NCI-H82 (cell line): Measurements from ENCODE around the gene INPP5D.
"Not testable (repeated sequence)": the region's sequence is repeated elsewhere in the genome, so short reads cannot be mapped to it uniquely, and the experiment has no call there.

Source experiments
- DNase-seq: peaks from one replicate; lab custom pipeline; 2025; lab: John Stamatoyannopoulos, UW

The INPP5D gene

DNA sequence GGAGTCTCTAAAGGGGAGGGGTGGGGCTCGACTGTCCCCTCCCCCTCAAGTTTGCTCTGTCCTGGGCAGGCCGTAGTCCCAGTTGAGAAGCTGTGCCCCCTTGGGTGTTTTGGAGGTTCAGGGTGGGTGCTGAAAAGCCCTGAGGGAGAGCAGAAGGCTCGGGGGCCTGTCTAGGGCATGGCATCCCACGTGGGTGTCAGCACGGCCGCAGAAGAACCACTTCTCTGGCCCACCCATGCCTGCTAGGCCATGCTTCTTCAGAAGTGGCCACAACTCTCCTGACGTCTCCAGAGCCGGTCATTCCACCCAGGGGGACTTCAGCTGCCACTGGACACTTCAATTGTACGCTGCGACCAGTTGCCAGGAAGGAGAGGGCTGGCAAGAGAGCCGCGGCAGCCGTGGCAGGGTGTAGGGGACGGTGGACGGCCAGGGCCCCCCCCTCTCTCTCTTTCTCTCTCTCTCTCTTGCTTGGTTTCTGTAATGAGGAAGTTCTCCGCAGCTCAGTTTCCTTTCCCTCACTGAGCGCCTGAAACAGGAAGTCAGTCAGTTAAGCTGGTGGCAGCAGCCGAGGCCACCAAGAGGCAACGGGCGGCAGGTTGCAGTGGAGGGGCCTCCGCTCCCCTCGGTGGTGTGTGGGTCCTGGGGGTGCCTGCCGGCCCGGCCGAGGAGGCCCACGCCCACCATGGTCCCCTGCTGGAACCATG lies at the start of gene INPP5D:
Gene INPP5D (plus strand): TSS at position 546 of the 704 bp plus-strand sequence. CDS start 137 bp downstream, at position 683.
- DNase-seq = no peak

DNA sequence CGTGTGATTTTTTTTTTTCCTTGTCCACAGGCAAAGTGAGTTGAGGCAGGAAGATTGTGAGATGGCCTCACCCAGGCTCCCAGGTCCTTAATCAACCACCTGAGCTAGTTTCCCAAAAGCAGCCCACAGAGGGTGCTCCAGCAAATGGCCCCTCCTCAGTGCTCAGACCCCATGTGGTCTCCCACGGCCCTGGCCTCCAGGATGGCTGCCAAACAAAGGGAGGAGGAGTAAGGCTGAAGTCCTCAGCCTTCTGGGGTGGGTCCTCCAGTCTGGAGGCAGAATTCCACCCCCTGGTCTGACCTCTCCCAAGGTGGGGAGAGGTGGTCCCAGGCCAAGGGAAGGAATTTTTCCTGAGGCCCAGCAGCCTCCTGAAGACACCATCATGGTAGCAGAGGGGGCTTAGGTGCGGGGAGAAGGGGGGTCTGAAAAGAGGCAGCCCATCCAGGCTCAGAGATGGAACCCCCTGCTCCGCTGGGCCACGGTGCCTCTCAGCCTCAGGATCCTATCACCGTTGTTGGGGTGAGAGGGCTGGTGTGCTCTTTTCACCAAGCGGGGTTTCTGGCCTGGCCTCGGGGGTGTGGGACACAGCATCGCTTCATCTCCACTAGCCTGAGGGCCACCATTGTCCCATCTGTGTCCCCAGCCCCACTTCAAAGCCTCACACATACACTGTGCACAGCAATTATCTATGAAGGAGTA lies 49.4 kb upstream of the INPP5D start:
- no peak for DNase-seq

DNA sequence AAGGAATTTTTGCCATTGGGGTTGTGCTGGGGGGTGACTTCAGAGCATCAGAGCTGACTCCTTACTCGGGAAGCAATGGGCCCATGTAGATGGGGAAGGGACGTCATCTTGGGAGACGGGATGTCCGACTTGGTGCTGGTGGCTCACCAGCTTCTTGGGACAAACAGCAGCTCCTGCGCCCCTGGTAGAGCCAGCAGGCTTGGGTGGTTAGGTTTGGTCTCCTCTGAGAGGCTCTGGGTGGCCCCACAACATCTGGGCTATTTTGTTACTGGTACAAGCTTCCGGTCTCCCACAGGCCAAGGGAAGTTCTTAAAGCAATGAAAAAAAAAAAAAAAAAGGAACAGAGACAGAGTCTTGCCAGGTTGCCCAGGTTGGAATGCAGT lies 48.9 kb upstream of the INPP5D start:
- no peak for DNase-seq

DNA sequence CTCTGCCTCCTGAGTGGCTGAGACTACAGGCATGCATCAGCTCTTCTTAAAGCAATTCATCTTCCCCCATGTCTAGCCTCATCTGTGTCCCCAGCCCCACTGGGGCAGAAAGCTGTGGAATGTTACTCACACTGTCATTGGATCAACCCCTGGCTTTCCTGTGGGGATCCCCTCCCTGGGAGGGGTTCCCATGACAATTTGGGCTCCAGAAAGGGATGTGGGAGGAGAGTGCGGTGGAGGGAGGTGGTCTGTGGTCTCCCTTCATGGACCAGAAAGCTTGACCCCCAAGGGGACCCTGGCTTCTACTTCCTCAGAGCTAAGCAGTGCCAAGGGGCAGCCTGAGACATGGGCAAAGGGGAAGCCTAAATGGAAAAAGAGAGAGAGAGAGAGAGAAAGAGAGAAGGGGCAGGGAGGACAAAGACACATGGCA lies 48.4 kb upstream of the INPP5D start:
- no peak for DNase-seq

DNA sequence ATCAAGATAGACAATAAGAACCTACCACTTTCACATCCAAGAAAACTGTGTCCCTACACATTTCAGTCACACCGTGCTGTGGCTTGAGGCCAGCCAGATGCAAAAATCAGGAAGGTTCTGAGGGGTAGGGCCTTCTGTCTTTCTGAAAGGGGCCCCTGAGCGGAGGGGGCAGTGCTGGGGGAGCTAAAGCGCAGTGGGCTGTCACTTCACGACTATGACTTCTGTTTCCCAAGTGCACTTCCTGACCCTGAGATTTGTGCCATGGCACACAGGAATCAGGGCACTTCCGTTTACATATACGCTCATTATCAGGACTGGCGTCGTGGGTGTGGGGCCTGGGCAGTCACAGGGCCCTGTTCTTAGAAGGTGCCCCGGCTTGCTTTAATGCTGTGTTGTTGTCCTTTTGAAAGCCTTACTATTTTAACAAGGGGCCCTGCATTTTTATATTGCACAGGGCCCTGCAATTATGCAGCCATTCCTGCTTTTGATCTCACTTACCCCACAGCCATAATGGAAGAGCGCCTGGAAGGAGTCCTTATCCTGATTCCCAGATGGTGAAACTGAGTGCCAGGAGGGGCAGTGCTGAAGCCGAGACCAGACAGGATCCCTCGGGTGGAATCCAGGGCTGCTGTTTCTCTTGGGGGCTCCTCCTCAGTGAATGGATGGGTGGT lies 47.7 kb upstream of the INPP5D start:
- DNase-seq = no peak

DNA sequence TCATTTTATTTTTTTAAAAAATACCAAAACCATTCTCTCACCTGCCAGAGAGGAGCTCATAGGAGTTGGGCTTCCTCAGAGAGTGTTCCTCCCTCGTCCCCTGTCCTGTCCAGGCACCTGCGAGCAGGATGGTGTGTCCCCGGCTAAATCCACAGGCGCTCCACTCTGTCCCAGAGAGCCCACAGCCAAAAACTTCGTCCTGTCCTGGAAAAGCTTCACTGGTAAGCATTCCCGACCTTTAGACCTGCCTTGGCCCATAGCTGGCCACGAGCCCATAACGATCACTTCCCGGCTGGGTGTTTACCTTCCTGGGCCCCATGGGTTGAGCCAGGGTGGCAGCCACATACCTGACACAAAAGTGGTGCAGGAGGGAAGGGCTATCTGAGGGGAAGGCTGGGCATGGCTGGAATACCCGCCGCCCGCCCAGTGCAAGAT lies 47.1 kb upstream of the INPP5D start, which contains the start of gene NGEF:
Gene NGEF (minus strand): TSS at position 230 of the 435 bp plus-strand sequence. CDS start 38,366 bp downstream, outside the sequence.
- no peak for DNase-seq

DNA sequence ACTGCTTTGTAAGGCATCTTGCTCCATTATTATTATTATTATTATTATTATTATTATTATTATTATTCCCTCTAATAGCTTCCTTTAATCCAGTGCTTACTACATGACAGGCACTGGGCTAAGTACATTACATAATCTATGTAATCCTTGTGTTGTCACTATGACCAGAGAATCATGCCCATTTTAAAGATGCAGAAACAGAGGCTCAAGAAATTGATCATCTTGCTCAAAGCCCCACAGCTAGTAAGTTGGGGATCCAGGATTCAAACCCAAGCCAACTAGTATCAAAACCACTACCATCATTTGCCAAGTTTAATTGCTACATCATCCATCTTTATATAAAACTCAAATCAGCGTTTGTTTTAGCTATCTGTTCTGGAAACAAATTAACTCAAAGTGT lies 46.5 kb upstream of the INPP5D start:
- DNase-seq = no peak

DNA sequence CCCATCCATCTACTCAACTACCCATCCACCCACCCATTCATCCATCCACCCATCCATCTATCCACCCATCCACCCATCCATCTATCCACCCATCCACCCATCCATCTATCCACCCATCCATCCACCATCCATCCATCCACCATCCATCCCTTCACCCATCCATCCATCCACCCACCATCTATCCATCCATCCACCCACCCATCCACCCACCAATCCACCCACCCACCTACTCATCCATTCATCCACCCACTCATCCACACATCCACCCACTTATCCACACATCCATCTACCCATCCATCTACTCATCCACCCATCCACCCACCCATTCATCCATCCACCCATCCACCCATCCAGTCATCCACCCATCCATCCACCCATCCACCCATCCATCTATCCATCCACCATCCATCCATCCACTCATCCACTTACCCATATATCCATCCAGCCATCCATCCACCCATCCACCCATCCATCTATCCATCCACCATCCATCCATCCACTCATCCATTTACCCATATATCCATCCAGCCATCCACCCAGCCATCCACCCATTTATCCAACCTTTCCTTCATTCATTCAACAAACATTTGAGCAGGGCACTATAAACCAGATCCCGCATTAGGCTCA lies 45.0 kb upstream of the INPP5D start:
- DNase-seq = no peak

DNA sequence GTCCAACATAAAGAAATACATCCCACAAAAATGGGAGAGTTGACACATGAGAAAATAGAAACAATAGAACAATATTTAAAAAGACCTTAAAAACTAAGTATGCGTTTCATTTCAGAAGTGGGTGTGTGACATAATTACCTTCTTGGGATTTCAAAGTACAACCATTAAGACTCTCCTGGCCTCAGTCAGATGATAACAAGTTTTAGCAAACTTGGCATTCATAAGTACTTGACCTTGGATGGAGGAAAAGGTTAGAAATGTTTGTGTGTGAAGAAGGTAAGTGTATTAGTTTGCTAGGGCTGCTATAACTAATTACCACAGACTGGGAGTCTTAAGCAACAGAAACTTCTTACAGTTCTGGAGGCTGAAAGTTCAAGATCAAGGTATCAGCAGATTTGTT lies 42.2 kb upstream of the INPP5D start:
- no peak for DNase-seq

DNA sequence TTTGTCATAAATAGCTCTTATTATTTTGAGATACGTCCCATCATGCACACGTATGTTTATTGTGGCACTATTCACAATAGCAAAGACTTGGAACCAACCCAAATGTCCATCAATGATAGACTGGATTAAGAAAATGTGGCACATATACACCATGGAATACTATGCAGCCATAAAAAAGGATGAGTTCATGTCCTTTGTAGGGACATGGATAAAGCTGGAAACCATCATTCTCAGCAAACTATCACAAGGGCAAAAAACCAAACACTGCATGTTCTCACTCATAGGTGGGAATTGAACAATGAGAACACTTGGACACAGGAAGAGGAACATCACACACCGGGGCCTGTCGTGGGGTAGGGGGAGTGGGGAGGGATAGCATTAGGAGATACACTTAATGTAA lies 40.5 kb upstream of the INPP5D start:
- not testable (repeated sequence) for DNase-seq

DNA sequence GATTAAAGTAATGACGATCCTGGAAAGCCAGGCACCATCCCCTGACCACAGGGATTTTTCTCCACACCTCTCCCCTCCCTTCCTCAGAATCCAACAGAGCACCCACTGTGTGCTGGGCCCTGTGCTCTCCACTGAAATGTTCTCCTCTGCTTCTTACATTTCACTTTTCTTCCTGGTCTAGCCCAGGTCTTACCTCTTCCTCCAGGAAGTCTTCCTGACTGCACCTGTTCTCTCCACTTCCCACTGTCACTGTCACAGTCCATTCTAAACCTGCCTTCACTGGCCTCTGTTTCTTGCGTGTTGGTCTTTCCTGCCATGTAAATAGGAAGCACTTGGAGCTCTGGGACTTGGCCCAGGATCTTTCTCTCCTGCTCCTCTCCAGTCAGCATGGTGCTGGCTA lies 39.7 kb upstream of the INPP5D start:
- DNase-seq = no peak

DNA sequence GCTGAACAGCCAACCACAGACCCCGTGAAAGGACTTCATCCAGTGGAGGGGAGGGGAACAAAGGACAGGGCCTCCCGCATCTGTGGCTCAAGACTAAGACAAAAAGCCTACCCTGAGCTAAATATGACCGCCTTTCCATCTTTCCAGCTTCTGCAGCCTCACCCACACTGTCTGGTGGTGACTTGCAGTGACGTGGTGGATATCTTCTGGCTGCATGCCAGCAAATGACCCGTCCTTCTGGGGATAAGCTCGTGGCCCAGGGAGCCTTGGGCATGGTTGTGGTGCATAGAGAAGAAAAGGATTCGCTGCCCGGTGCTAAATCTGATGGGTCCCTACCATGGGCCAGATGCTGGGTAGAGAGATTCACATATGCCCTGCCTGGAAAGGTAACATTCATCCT lies 38.4 kb upstream of the INPP5D start:
- no peak for DNase-seq

DNA sequence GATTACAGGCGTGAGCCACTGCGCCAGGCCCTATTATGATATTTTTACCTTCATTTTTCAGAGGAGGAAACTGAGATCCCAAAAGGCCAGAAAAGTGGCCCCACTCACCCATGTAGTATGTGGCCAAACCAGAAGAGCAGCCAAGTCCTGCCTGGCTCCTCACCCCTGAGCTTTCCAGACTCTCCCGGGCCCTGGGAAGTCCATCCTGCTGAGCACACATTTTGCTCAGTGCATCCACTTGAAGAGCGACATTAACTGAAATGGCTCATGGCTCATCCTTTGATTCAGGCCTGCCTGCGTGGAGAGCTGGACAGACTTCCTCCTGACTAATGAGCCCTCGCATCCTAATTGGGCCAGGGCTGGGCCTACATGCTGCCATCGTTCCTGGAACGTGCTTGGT lies 37.6 kb upstream of the INPP5D start:
- no peak for DNase-seq

DNA sequence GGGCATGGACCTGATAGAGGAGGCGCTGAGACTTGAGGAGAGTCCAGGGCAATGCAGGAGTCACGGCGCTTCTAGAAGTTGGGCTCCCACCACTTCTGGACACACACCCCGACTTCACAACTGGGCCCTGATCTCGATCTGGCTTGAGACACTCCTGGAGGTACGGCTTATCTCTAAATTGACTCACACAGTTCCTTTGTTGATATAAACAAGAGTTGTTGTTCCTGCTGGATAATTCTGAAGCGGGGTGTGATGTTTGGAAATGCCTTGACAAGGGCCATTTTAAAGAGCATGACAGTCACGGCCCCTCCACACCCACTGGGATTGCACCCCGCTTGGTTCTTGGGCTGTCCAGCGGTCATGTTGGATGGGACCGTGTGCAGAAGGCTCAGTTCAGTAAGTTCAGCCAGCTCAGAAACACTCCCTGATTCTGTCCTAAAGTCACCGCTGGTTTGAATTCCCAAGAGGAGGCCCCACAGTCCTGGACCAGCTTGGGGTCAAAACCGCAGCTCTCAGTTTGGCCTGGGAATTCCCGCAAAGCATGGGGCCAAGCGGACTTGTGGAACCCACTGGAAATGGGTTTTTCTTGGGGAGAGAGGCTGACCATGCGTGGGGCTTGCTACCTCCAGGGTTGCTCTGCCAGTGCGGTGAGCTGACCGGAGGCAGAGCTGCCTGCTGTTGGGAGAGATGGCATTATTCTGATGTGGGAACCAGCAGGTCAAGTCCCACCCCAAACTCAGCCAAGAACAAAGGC lies 37.0 kb upstream of the INPP5D start:
- no peak for DNase-seq

DNA sequence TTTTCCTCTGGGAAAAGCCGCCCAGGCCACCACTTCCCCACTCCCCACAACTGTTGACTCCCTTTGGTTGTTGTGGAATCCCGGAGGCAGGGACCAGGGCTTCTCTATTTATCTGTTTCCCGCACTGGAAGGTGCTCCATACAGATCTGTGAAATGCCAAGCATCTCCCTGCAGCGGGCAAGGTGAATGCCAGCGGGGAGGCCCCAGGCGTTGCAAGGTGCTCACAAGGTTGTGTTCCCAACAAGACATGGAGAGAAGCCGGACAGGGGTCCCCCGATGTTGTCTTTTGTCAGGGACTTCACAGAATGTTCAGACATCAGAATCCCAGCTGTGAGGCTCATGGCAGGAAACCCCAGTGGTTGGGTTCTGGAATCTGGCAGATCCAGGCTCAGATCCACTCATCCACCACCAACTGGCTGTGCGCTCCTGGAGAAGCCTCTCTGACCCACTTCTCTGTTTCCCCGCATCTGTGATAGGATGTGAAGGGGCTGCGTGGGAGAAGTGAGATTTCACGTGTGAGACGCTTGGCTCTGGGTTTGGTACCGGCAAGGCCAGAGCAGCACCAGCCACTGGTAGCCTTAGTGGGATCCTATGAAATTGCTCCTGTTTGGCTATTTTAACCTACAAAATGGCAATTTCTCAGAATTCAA lies 36.3 kb upstream of the INPP5D start:
- DNase-seq = no peak

DNA sequence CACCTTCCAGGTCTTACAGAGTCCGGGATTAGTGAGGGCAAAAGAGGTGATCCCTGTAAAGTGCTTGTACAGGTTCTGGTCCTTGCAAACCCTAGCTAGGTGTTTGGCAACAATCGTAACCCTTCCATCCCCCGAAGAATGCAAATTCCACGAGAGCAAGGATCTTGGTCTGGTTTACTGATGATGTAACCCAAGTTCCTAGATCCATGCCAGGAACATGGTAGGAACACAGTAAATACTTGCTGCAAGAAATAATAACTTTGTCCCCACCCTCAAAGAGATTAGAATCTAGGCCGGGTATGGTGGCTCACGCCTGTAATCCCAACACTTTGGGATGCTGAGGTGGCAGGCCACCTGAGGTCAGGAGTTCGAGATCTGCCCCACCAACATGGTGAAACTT lies 34.4 kb upstream of the INPP5D start:
- DNase-seq = no peak

DNA sequence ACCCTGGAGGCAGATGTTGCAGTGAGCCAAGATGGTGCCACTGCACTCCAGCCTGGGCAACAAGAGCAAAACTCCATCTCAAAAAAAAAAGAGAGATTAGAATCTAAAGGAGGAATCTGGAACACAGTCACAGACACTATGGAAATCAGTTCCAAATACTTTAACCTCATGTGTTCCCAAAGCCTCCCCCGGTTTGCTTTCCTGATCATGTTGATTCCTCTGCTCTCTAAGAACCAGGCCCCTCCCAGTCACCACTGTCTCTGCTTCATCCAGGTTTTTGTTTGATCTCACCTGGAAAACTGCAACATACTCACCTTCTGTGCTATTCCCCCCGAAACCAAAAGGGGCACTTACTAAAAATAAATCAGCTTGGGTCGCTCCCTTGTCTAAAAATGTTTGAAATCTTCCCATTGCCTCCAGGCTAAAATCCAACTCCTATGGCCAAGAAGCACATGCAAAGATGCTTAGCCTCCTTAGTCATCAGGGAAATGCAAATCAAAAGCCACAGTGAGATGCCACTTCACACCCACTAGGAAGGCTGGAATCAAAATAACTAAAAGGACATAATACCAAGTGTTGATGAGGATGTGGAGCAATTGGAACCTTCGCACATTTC lies 33.8 kb upstream of the INPP5D start:
- no peak for DNase-seq

DNA sequence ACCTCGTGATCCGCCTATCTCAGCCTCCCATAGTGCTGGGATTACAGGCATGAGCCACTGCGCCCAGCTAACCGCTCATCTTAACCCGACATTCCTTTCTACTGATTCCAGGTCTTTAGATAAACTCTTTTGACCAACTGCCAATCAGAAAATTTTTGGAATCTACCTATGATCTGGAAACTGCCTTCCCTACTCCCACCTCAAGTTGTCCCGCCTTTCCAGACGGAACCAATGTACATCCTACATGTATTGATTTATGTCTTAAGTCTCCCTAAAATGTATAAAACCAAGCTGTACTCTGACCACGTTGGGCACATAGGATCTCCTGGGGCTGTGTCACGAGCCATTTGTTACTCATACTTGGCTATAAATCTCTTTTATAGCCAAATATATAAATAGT lies 30.8 kb upstream of the INPP5D start:
- DNase-seq = no peak

DNA sequence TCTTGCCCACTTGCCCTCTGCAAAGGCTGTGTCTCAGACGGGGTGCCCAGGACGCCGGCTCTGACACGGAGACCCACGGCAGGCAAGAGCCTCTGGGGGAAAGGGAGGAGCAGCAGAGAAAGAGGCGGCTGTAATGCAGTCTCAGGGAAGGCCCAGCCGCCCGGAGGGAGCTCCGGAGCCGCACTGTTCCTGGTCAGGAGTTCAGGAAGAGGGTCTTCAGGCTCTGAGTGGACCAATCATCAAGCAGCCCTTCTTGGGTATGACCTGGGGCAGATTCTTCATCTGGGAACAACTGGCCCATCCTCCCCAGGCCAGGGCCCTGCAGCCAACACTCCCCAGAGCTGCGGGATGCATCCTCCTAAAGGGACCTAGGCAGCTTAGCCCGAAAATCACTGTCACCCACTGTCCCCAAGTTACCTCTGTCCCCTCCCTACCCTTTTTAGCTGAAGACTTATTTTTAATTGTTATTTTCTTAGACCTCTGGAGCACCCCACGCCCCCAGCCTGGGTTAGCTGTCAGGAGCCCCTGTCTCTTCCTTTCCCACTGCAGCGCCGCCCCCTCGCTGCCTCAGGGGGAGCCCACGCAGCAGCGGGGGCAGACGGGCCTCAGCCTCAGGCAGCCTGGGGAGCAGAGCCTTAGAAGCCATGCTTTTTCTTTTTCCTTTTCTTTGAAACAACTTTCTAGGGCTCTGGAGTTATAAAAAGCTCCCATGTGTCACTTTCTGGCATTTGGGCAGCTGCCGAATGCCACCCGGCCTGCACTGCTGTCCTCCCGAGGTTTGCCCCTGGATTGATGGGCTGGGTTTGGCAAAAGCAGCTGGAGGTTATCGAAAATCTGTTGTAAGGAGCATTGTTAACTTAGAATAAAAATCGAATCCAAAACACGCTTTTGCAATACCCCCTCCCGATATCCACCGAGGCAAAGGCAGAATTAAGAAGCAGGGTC lies 28.3 kb upstream of the INPP5D start:
- no peak for DNase-seq
